HPDE6-E6E7 (cell line): ENCODE results near the gene FMN1.

Experiments
- DNase-seq: peaks from one replicate; pipeline ENCODE4 v3.0.0; 2011; ENCODE audit warnings: missing footprints; ENCODE audit errors: extremely low spot score

The FMN1 gene

GRCh38 chr15:33013827-33014445, 180.6 kb downstream of the FMN1 start:
- peak; percentile 83 for DNase-seq

- no peak for DNase-seq
Measured at GRCh38 chr15:33011976-33012375, 182.5 kb downstream of the FMN1 start.

GRCh38 chr15:33009603-33010002, 184.9 kb downstream of the FMN1 start:
- no peak for DNase-seq

GRCh38 chr15:33009026-33009425, 185.5 kb downstream of the FMN1 start:
- no peak for DNase-seq

- no peak for DNase-seq
Measured at GRCh38 chr15:33008284-33008995, 186.1 kb downstream of the FMN1 start.

GRCh38 chr15:33007303-33007855, 187.1 kb downstream of the FMN1 start:
- DNase-seq: no peak

GRCh38 chr15:33005582-33005981, 188.9 kb downstream of the FMN1 start:
- no peak for DNase-seq

GRCh38 chr15:33001926-33002325, 192.6 kb downstream of the FMN1 start:
- DNase-seq: no peak

- DNase-seq: no peak
Measured at GRCh38 chr15:32998979-32999672, 195.4 kb downstream of the FMN1 start.

GRCh38 chr15:32998182-32998581, 196.3 kb downstream of the FMN1 start:
- no peak for DNase-seq

GRCh38 chr15:32994810-32995424, 199.6 kb downstream of the FMN1 start:
- DNase-seq: peak; percentile 7

- DNase-seq: no peak
Measured at GRCh38 chr15:32993285-32993684, 201.2 kb downstream of the FMN1 start.

GRCh38 chr15:32991619-32992111, 202.8 kb downstream of the FMN1 start:
- no peak for DNase-seq

- DNase-seq: no peak
Measured at GRCh38 chr15:32990071-32990470, 204.4 kb downstream of the FMN1 start.

GRCh38 chr15:32987067-32987466, 207.4 kb downstream of the FMN1 start:
- DNase-seq: no peak

- no peak for DNase-seq
Measured at GRCh38 chr15:32986147-32986546, 208.4 kb downstream of the FMN1 start.

GRCh38 chr15:32983679-32984078, 210.8 kb downstream of the FMN1 start:
- DNase-seq: no peak

GRCh38 chr15:32982001-32982400, 212.5 kb downstream of the FMN1 start:
- no peak for DNase-seq

GRCh38 chr15:32981536-32981935, 213.0 kb downstream of the FMN1 start:
- DNase-seq: no peak

- DNase-seq: peak; percentile 11
Measured at GRCh38 chr15:32979710-32980109, 214.8 kb downstream of the FMN1 start.

GRCh38 chr15:32977506-32977905, 217.0 kb downstream of the FMN1 start:
- DNase-seq: no peak

GRCh38 chr15:32974691-32975090, 219.8 kb downstream of the FMN1 start:
- DNase-seq: no peak
